Measurements from ENCODE around the gene LYRM4.

Gene LYRM4

DNA sequence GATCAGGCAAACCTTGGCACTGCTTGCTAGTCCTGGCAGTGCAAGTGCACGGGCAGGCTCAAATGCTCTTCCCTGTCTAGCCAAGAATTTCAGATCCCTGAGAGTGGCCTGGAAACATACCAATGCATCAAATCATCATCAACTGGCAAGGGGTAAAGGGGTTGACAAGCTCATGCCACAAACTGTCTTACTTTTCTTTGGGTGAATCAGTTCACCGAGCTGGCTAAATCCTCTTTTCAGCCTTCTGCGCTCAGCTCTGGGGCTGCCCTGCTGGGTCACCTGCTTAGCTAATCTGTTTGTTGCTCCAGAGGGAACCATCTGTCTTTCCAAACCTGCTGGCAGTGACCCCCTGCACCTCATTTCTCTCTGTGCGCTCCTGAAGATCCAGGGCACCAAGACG, 59.5 kb downstream of the LYRM4 start:
- DNase-seq (ENCODE audit: low read depth in 1 of 2, low spot score in 1 of 2) = no peak

GRCh38 chr6:5199702-5200101, 61.0 kb downstream of the LYRM4 start:
- no peak for DNase-seq (ENCODE audit: low read depth in 1 of 2, low spot score in 1 of 2)
- TF ChIP-seq GABPA (IDR thresholded peaks at IDR 0.05; ENCODE audit: low read depth) (no peak), REST (IDR thresholded peaks at IDR 0.05; ENCODE audit: insufficient replicate concordance, low read depth) (no peak), CTCF (IDR thresholded peaks at IDR 0.05; ENCODE audit: insufficient read depth, low read length) (no peak), SPI1 (IDR thresholded peaks at IDR 0.05; ENCODE audit: borderline replicate concordance, low read depth) (no peak), POLR2AphosphoS5 (IDR thresholded peaks at IDR 0.05; ENCODE audit: low read depth) (no peak)
- Histone ChIP-seq H3K27me3 (ENCODE audit: insufficient read depth, poor library complexity, severe bottlenecking) (no peaks in the 10 kb centered on the region), H3K27ac (replicated peaks) (no peak overlapping the region), H3K4me3 (replicated peaks; ENCODE audit: insufficient read depth, low read length) (no peak overlapping the region)

More for the DNA sequence above, 59.5 kb downstream of the LYRM4 start:
- no peak overlapping the region for H3K4me3 ChIP-seq (replicated peaks; ENCODE audit: insufficient read depth, low read length)
- TF ChIP-seq SPI1 (IDR thresholded peaks at IDR 0.05; ENCODE audit: borderline replicate concordance, low read depth) (no peak), REST (IDR thresholded peaks at IDR 0.05; ENCODE audit: insufficient replicate concordance, low read depth) (no peak), CTCF (IDR thresholded peaks at IDR 0.05; ENCODE audit: insufficient read depth, low read length) (no peak), GABPA (IDR thresholded peaks at IDR 0.05; ENCODE audit: low read depth) (no peak), POLR2AphosphoS5 (IDR thresholded peaks at IDR 0.05; ENCODE audit: low read depth) (no peak)
- H3K27ac ChIP-seq (replicated peaks) = no peak overlapping the region
- H3K27me3 ChIP-seq (ENCODE audit: insufficient read depth, poor library complexity, severe bottlenecking) = no peaks in the 10 kb centered on the region

GRCh38 chr6:5199283-5199682, 61.5 kb downstream of the LYRM4 start:
- no peak for TF ChIP-seq GABPA (IDR thresholded peaks at IDR 0.05; ENCODE audit: low read depth)
- TF ChIP-seq CTCF (IDR thresholded peaks at IDR 0.05; ENCODE audit: insufficient read depth, low read length) = no peak
- no peak for TF ChIP-seq SPI1 (IDR thresholded peaks at IDR 0.05; ENCODE audit: borderline replicate concordance, low read depth)
- no peak for TF ChIP-seq REST (IDR thresholded peaks at IDR 0.05; ENCODE audit: insufficient replicate concordance, low read depth)
- no peak for TF ChIP-seq POLR2AphosphoS5 (IDR thresholded peaks at IDR 0.05; ENCODE audit: low read depth)
- DNase-seq (ENCODE audit: low read depth in 1 of 2, low spot score in 1 of 2) = no peak
- Histone ChIP-seq H3K27me3 (ENCODE audit: insufficient read depth, poor library complexity, severe bottlenecking) (no peaks in the 10 kb centered on the region), H3K4me3 (replicated peaks; ENCODE audit: insufficient read depth, low read length) (no peak overlapping the region), H3K27ac (replicated peaks) (no peak overlapping the region)
